NCI-H1105 treated with DMSO at 0.1 percent for 48 hours (cell line): Measurements from ENCODE around the gene SERPINB7.
A peak's percentile ranks its signal among the peaks of the same experiment; 100 is the strongest.
"Not testable (repeated sequence)": the region's sequence is repeated elsewhere in the genome, so short reads cannot be mapped to it uniquely, and the experiment has no call there.

Experiments used
- DNase-seq: peaks from one replicate; lab custom pipeline; 2025; lab: John Stamatoyannopoulos, UW

SERPINB7 gene, protein sequence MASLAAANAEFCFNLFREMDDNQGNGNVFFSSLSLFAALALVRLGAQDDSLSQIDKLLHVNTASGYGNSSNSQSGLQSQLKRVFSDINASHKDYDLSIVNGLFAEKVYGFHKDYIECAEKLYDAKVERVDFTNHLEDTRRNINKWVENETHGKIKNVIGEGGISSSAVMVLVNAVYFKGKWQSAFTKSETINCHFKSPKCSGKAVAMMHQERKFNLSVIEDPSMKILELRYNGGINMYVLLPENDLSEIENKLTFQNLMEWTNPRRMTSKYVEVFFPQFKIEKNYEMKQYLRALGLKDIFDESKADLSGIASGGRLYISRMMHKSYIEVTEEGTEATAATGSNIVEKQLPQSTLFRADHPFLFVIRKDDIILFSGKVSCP

DNA sequence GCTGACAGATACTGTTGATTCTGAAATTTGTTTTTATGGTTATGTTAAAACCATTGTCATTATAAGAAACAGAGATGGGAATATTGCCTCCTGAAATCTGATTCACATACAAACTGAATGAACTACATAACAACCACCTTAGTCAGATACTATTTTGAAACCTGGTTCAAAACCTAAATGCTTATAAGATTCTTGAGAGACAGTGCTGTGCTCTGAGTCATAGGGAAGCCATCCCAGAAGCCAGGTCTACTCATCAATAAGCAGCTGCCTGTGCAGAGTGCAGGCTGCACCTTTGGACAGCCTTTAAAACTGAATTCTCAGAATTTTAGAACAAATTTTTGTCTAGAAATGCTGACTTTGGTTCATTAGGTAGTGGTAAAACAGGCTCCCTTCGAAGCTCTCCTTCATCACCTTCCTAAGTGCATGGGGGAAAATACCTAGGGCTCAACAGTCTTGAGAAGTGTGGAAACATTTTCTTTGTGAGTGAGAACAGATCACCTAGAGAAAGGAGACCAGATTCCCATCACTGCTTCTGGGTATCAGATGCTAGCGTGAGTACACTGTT lies at the start of gene SERPINB7:
Gene SERPINB7 (plus strand): TSS at position 253 of the 565 bp plus-strand sequence. CDS start 6,955 bp downstream, outside the sequence.
- DNase-seq, result no peak

DNA sequence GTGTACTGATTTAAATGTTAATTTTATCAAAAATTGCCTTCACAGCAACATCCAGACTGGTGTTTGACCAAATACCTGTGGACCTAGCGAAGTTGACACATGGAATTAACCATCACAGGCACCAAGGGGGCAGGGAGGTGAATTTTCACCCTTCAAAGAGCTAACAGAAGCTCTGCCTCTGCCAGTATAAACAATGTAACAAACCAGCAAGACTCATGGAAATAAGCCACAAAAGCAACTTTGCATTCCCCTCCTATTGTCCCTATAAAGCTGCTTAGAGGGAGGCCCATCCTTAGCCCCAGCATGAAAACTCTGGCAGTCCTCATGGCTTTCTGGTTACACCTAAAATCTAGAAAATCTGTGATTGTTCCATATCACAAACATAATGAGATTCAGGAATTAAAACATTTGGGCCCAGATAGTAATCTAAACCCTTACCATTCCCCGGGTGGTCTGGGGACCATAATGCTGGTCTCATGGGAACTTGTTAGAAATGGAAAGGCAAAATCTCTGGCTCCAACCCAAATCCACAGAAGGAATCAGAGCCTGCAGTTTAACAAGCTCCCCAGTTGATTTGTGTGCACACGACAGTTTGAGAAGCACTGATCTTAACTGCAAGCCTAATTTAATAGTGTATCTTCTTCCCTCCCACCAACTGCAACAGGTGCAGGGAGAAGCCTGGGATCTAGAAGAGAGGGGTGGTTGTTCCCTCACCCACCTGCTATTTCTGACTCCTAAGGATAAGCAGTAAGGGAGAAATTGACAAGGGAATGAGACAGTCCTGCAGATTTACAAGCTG lies 49.3 kb upstream of the SERPINB7 start:
- peak; percentile 12 for DNase-seq

DNA sequence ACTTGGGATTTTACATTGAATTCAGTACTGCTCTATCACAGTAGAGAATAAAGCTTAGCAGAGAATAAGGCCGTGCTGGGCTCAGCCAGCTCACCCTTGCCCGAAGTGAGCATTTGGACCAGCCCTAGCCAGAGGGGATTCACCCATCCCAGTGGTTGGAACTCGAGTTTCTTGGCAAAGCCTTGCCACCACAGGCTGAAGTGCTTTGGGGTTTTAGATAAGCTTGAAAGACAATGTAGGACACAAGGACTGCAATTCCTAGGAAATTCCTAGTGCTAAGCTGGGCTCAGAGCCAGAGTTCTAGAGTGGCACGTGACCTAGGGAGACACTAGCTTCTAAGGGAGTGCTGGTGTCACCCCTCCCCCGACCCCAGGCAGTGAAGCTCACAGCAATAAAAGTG lies 44.4 kb upstream of the SERPINB7 start:
- DNase-seq, result no peak

DNA sequence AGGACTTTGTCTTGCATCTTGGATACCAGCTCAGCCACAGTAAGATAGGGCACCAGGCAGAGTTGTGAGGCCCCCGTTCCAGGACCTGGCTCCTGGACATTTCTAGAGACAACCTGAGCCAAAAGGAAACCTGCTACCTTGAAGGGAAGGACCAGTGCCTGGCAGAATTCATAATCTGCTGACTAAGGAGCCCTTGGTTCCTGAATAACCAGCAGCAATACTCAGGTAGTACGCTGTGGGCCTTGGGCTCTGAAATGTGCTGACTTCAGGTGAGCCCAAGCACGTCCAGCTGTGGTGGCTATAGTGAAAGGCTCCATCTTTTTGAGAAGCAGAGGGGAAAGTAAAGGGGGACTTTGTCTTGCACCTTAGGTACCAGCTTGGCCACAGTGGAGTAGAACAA lies 44.0 kb upstream of the SERPINB7 start:
- DNase-seq, result no peak

DNA sequence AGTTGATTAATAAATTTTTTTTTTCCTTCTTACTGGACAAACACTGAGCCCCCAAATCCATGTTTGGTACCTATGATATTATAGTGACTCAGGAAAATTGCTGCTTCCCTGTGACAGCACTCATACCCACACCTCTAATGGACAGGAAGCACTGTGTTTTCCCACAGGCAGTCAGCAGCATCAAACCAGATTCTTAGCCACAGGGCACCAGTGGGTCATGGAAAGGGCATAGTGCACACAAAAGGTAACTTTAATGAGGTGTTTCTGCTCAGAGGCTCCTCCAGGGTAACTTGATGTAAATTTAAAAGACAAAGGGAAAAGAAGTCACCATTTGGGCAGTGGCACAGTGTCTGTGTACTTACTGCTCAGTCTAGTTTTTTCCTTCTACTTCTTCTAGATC lies 38.3 kb upstream of the SERPINB7 start:
- no peak for DNase-seq

DNA sequence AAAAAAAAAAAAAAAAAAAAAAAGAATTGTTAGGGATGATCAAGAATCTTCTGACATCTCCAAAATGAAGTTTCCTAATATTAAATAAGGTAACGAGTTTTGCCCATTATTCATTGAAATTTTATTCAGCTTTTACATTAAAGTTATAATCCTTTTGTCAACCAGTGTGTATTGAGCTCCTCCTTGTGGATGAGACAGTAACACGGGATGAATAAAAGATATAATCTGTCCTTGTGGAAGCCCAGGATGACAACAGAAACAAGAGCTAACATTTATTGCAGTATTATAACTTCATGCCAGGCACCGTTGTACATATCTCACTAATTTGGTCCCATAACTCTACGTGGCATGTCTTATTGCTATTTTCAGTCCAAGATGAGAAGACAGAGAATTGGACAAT lies 33.4 kb upstream of the SERPINB7 start:
- peak; percentile 24 for DNase-seq

DNA sequence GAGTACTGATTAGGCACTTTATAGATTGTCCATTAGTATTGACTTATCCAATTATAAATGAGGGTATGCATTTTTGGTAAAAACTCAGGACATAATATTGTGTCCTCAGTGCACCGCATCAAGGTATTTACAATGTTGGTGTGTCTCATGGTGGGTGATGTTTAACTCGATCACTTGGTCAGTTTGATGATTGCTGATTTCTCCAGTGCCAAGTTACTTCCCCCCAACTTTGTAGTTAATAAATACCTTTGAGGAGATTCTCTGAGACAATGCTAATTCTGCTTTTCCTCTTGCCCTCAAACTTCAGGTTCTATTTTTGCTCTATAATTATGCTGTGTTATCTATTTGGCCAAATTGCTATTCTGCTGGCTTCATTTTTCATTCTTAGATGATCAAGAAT lies 28.2 kb upstream of the SERPINB7 start:
- DNase-seq, result no peak

DNA sequence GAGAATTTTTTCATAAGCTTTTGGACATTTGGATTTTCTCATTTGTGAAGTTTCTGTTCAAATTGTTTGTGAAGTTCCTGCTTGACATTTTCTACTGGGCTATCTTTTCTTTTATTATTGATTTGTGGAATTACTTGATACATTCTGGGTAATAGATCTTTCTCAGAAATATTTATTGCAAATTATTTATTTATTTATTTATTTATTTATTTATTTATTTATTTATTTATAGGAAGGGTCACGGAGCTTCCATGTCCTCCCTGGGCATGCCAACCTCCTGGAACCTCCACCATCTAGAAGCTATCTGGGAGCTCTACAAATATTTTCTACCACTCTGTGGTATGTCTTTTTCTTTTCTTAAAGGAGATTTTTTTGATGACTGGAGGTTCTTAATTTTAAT lies 25.7 kb upstream of the SERPINB7 start:
- DNase-seq, result no peak

DNA sequence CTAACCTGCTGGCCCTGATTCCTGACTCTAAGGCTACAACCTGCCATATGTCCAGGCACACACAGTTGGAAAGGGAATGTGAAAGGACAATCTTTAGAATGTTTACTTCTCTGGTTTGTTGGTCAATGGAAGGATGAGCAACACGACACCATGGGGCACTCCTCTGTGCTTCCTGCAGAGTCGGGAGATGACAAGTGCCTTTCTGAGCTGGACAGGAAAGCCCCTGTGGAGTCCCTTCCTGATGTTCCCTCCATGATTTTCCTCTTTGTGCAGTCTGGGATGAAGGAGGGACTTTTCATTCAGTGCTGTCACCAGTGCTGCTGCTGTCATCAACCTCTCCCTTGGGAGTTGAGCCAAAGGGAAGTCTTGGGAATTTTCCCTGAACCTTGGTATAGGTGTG lies 22.6 kb upstream of the SERPINB7 start:
- no peak for DNase-seq

DNA sequence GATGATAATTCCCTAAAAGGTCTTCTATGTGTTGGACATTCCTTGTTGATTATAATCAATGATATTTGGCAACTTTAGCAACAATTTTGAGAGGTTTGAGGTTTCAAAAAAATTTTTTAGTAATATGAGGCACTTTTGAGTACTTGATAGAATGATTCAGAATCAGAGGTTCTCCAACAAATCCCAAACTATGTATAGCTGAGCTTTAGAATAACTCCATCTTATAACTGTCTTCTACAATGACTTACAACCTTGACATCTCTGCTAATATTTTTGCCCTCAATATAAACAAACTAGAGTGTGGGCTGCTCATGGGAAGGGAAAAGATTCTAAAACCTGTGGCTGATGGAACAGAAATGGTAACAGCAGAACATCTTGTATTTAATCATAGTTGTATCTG lies 21.5 kb upstream of the SERPINB7 start:
- DNase-seq, result no peak

DNA sequence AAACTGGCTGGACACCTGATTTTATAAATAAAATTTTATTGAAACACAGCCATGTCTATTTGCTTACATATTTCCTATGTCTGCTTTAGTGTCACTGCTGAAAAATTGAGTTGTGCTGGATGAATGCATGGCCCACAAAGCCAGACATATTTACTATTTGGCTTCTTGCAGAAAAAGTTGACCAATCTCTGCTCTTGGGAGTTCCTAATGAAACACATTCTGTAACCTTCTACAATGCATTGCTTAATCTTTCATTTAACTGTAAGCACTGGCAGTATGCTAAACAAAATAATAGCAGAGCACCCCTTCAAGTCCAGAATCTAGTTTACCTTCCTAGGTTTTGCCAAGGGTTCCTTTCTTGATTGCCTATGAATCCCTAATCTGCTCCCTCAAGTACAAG lies 17.7 kb upstream of the SERPINB7 start:
- DNase-seq, result no peak

DNA sequence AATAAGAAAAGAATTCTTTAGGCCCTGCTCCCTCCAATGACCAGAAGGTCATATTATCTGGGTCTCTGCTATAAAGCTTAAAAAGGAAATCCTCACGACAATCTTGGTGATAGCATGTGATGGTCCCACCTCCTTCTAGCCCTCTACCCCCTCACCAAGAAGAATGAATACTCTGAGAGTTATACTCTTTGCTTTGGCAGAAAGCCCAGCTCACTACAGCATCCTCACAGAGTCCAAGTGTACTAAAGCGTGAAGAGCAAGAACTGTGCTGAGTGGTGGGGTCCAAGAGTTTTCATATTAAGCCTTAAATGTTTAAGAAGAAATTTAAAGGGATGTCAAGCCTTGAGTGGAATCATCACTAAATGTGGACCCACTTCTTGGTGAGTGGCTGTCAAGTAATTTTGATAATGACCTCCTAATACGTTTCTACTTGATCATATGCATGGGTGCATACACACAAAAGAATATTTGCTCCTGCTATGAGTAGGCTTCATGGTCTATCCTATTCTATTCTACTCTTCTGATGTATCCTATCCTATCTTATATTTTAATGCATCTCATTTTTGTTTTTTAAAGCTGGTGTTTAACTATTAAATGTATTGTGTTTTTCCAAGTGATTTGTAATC lies 16.5 kb upstream of the SERPINB7 start:
- peak; percentile 44 for DNase-seq

DNA sequence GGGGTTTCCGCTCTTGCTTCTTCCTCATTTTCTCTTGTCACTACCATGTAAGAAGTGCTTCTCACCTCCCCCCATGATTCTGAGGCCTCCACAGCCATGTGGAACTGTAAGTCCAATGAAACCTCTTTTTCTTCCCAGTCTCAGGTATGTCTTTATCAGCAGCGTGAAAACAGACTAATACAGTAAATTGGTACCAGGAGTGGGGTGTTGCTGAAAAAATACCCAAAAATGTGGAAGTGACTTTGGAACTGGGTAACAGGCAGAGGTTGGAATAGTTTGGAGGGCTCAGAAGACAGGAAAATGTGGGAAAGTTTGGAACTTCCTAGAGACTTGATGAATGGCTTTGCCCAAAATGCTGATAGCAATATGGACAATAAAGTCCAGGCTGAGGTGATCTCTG lies 15.4 kb upstream of the SERPINB7 start:
- not testable (repeated sequence) for DNase-seq

DNA sequence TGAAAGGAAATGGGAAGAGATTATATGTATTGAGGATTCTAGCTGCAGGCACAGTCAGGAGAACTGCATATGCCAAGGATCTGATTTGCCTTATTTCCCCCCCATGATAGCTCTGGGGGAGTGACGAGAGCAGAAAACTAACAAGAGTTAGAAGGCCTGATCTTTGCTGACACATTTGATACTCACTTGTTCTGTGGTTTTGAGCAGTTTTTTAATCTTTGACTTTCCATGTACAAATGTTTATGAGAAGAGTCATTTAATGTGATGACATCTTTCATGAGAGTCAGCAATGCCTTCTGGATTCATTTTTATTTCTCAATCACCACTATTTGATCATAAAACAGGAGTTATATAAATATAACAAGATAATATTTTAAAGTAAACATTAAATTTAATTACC lies 12.7 kb upstream of the SERPINB7 start:
- DNase-seq, result no peak

DNA sequence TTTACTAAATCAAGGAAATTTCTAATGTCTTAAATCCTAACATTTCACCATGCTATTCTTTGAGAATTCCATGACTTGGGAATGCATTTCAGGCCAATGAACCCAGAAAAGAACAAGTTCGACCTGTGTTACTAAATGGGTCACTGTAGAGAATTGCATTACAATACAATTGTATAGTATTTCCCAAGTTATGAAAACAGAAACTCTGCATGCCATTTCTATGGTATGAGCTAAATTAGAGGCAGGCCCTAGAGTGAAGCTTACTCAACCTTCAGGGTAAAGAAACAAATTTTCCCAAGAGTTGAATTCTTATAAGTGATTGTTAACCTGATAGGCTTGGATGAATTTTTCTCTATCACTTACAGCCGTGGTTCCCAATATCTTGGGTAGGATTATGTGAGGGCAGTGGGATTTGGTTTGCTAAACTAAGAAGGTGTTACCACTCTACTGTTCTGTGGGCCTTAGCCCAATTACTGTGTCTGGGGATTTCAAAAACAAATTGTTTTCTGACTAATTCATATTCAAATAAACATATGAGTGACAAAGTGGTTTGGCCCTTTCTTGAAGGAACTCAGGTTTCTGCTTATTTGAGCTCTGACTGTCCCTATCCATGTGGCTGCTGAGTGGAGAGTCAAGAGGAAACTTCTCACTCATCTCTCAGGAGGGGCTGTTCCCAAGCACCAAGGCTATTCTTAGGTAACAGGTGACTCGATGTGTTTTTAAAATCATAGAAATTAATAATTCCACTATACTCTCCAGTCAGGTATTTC lies 11.2 kb upstream of the SERPINB7 start:
- no peak for DNase-seq

DNA sequence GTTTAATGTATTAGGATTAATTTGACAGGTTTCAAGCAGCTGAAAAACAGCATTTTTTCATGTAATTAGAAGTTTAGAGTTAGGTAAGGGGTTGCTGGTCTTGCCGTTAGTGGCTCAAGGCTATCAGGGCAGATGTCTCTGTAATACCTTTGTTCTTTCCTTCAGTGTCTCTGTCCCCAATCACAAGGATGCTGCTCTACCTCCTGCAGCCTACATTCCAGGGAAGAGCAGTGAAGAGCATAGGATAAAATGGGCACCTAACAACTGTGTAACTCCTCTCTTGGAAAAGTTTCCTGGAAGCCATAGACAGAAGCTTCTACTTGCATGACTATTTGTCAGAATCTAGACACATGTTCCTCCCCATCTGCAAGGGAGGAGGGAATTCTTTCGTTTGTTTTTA lies 9.4 kb upstream of the SERPINB7 start:
- no peak for DNase-seq

DNA sequence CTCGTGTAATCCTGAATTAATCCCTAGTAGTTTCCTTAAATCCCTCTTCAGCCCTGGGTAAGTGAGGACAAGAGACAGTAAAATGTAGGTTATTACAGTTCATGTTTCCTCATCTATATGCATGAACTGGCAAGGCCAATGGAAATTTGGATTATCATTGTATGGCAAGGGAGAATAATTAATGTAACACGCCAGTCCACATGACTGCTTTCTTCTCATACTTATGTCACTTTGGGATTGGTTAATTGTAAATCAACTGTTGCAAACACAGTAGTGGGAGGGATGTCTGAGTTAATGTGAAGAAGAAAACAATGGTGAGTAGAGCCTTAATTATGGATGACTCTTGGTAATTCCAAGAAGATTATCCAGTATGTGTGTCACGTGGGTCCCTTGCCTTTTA lies 1.7 kb upstream of the SERPINB7 start:
- no peak for DNase-seq

DNA sequence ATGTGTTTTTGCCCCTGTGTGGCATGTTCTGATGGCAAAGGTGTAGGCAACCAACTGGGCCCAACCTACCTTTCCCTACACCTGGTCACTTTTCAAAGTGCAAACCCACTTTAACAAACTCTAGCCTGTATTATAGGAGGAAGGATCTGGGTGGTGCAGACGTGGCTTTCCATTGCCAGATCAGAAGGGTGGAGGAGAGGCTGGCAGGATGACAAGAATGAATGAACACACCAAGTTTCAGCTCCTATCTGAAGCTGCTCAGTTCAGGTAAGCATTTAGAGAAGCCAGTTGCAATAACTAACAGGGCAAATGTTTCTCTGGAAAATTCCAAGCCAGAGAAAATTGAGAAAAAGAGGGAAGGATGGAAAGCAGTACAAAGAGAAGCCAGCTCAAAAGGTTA lies 707 bp upstream of the SERPINB7 start:
- DNase-seq, result no peak

DNA sequence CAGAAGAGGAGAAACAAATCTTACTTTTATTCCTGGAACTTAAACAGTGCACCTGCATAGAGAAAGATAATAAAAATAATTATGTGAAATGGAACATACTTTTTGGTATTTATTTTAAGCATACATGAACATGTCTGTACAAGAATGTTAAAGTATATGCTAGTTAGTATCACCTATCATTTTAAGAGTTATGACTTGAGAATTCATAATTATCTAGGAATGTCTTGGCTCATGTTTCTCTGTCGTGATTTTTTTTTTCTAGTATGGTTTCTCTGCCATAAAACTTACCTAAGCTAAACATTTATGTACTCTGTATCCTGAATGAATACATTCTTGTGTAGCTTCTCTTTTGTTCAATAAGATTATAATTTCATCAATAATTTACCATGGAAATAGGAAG lies 4.2 kb downstream of the SERPINB7 start:
- no peak for DNase-seq

DNA sequence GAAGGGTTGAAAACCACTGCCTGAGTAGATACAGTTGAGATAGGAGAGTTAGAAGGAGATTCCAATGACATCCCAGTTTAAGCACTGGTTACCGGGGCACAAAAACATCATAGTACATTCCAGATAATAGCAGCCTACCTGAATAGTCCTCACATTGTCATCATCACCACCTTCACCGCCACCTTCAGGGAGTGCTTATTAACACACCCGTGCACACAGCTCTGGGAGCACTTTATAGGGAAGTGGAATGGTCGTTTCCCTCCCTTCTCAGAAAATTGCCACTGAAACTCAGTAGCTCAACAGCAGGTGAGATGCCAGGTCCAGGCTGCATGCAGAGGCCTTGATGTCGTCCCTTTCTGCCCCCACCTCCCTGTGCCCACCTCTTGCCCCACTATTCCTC lies 8.2 kb downstream of the SERPINB7 start:
- no peak for DNase-seq

DNA sequence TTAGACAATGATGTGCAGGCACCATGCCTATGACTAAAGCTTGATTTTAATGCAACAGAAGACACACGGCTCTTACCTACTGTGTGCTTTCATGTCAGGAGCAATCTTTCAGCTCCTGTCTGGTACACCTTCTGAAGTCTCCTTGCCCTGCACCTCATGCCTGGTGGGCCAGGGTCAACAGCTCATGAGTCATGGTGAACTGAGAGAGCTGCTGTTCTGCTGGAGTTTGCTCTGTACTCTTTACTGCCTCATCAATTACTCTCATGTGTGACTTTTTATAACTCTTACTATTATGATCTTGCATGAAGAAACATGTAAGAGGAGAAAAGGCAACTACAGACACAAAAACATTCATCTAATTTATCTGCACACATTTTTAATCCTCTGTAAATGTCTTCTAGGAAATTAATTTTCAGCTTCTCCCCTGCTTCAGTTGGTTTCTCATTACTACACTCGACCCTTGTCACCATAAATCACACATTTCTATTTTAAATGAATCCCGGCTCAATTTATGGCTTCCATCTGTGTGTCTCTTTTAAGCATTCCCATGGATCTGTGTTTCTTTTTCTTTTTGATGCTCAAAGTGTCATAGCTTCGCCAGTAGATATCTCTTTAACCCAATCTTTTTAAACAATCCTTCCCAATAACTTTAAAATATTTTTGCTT lies 9.7 kb downstream of the SERPINB7 start:
- DNase-seq, result no peak
